ENCODE data around the gene PHLDA2. TPM values are rescaled to one million over a fixed set of nuclear protein-coding genes. Genes with fewer than 3 reads are reported as not detected.
A peak's percentile ranks its signal among the peaks of the same experiment; 100 is the strongest.

The PHLDA2 gene, protein sequence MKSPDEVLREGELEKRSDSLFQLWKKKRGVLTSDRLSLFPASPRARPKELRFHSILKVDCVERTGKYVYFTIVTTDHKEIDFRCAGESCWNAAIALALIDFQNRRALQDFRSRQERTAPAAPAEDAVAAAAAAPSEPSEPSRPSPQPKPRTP
- total RNA-seq (1 to 10 TPM; 2.1 to 2.9 TPM), polyA plus RNA-seq (1.3 TPM)

DNA sequence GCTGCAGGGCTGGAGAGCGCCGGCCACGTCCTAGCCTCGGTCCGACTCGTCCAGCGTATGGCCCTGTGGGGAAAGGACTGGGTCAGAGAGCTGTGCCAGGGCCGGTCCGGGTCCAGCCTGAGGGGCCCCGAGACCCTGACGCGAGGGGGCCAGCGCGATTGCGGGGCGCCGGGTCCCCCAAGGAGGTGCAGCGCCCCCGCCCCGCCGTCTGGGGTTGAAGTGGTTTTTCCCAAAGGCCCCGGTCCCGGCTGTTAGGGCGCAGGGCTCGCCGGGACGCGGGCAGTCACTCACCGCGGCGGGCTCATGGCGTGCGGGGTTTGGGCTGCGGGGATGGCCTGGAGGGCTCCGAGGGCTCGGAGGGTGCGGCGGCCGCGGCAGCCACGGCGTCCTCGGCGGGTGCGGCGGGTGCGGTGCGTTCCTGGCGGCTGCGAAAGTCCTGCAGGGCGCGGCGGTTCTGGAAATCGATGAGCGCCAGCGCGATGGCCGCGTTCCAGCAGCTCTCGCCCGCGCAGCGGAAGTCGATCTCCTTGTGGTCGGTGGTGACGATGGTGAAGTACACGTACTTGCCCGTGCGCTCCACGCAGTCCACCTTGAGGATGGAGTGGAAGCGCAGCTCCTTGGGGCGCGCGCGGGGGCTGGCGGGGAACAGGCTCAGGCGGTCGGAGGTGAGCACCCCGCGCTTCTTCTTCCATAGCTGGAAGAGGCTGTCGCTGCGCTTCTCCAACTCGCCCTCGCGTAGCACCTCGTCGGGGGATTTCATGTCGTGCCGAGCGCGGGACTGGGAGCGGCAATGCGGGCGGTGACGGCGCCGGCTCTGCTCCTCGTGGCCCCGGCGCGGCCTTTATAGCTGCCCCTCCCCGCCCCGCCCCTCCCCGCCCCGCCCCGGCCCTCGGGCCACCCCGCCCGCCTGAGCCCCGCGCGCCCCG is at the start of gene PHLDA2:
PHLDA2 (minus strand) TSS at position 816 of the 926 bp plus-strand sequence; CDS start at position 760, 56 bp downstream.
- peak within 1 kb of the TSS in 6 of 8 donors; percentile 17 to 94 (median 82) for H3K27ac Mint-ChIP-seq
- POLR2A ChIA-PET, result interaction anchor here (0.6 to 1.7 kb wide), 5 partner anchors 36 to 103 kb away, joined by 3 to 4 read pairs (median 3); no protein-coding TSS in a partner anchor
- peaks cover 20 to 40% (median 22%) of the 10 kb centered on the region in 3 donors for H3K4me1 Mint-ChIP-seq
- no peaks in the 10 kb centered on the region for H3K9me3 ChIP-seq (ENCODE audit: low read length)
- H3K27me3 Mint-ChIP-seq, result peaks cover 19 to 21% of the 10 kb centered on the region in 2 donors
- peak; percentile 26 to 76 (median 58) for DNase-seq
- H3K4me1 ChIP-seq (ENCODE audit: insufficient read depth, low read length), result peaks cover 25% of the 10 kb centered on the region
- CTCF ChIA-PET, result interaction anchor here (1.3 to 5.2 kb wide), 11 partner anchors 16 to 397 kb away, joined by 3 to 48 read pairs (median 7); a partner anchor contains a TSS
- H3K9me3 Mint-ChIP-seq, result no peaks in the 10 kb centered on the region
- peaks cover 0 to 1% (median 0%) of the 10 kb centered on the region in 3 donors for H3K36me3 Mint-ChIP-seq
- peaks cover 6% of the 10 kb centered on the region for H3K27me3 ChIP-seq (ENCODE audit: insufficient read depth, low read length, poor library complexity, severe bottlenecking)
- H3K4me3 ChIP-seq (ENCODE audit: low read length), result peak within 1 kb of the TSS; percentile 56
- H3K4me3 Mint-ChIP-seq, result peak within 1 kb of the TSS; percentile 74 to 91 (median 86)
- no peaks in the 10 kb centered on the region for H3K36me3 ChIP-seq (ENCODE audit: insufficient read depth, low read length)
- H3K27ac ChIP-seq (ENCODE audit: low read depth, low read length), result peak within 1 kb of the TSS; percentile 31

GRCh38 chr11:2977113-2977512 is 47.9 kb upstream of the PHLDA2 start:
- H3K4me1 Mint-ChIP-seq, result peaks cover 44 to 69% (median 62%) of the 10 kb centered on the region in 3 donors
- DNase-seq, result no peak
- Histone ChIP-seq H3K36me3 (ENCODE audit: insufficient read depth, low read length) (peaks cover 63% of the 10 kb centered on the region), H3K27me3 (ENCODE audit: insufficient read depth, low read length, poor library complexity, severe bottlenecking) (no peaks in the 10 kb centered on the region), H3K4me3 (ENCODE audit: low read length) (no peak overlapping the region), H3K27ac (ENCODE audit: low read depth, low read length) (no peak overlapping the region), H3K4me1 (ENCODE audit: insufficient read depth, low read length) (peaks cover 20% of the 10 kb centered on the region), H3K9me3 (ENCODE audit: low read length) (no peaks in the 10 kb centered on the region)
- peak overlapping the region in 1 of 8 donors; percentile 14 for H3K27ac Mint-ChIP-seq
- peaks cover 0 to 1% of the 10 kb centered on the region in 2 donors for H3K27me3 Mint-ChIP-seq
- ChIA-PET POLR2A (no interaction called here), CTCF (interaction anchor here (1.3 to 3.3 kb wide), 2 partner anchors 13 to 115 kb away, joined by 5 to 35 read pairs; no protein-coding TSS in a partner anchor)
- no peaks in the 10 kb centered on the region for H3K9me3 Mint-ChIP-seq
- H3K4me3 Mint-ChIP-seq, result no peak overlapping the region
- peaks cover 3 to 77% (median 18%) of the 10 kb centered on the region in 3 donors for H3K36me3 Mint-ChIP-seq

- ChIA-PET POLR2A (interaction anchor here (0.7 to 0.8 kb wide), 2 partner anchors 12 to 16 kb away, joined by 3 read pairs; partner anchors contain the start of gene NAP1L4), CTCF (interaction anchor here (0.8 to 3.3 kb wide), 15 partner anchors 10 to 444 kb away, joined by 3 to 36 read pairs (median 5); no protein-coding TSS in a partner anchor)
- Histone ChIP-seq H3K27ac (ENCODE audit: low read depth, low read length) (no peak overlapping the region), H3K4me1 (ENCODE audit: insufficient read depth, low read length) (peaks cover 16% of the 10 kb centered on the region), H3K27me3 (ENCODE audit: insufficient read depth, low read length, poor library complexity, severe bottlenecking) (no peaks in the 10 kb centered on the region), H3K4me3 (ENCODE audit: low read length) (no peak overlapping the region), H3K9me3 (ENCODE audit: low read length) (no peaks in the 10 kb centered on the region), H3K36me3 (ENCODE audit: insufficient read depth, low read length) (peaks cover 69% of the 10 kb centered on the region)
- H3K27me3 Mint-ChIP-seq, result peaks cover 0 to 1% of the 10 kb centered on the region in 2 donors
- H3K36me3 Mint-ChIP-seq, result peaks cover 3 to 78% (median 17%) of the 10 kb centered on the region in 3 donors
- no peak overlapping the region for H3K4me3 Mint-ChIP-seq
- peaks cover 38 to 62% (median 55%) of the 10 kb centered on the region in 3 donors for H3K4me1 Mint-ChIP-seq
- peak overlapping the region; percentile 3 to 84 (median 42) for H3K27ac Mint-ChIP-seq
- no peaks in the 10 kb centered on the region for H3K9me3 Mint-ChIP-seq
- DNase-seq, result no peak
Measured at GRCh38 chr11:2976294-2977063, 47.3 kb upstream of the PHLDA2 start.

GRCh38 chr11:2975594-2975993 is 46.4 kb upstream of the PHLDA2 start:
- Mint-ChIP-seq H3K36me3 (peaks cover 3 to 86% (median 24%) of the 10 kb centered on the region in 3 donors), H3K27ac (peak overlapping the region in 5 of 8 donors; percentile 17 to 78 (median 66)), H3K4me3 (peak overlapping the region in 1 of 7 donors; percentile 27), H3K4me1 (peaks cover 37 to 60% (median 47%) of the 10 kb centered on the region in 3 donors), H3K9me3 (no peaks in the 10 kb centered on the region), H3K27me3 (peaks cover 0 to 1% of the 10 kb centered on the region in 2 donors)
- DNase-seq, result peak; percentile 20 to 70 (median 43)
- Histone ChIP-seq H3K27me3 (ENCODE audit: insufficient read depth, low read length, poor library complexity, severe bottlenecking) (no peaks in the 10 kb centered on the region), H3K4me3 (ENCODE audit: low read length) (no peak overlapping the region), H3K27ac (ENCODE audit: low read depth, low read length) (no peak overlapping the region), H3K36me3 (ENCODE audit: insufficient read depth, low read length) (peaks cover 76% of the 10 kb centered on the region), H3K9me3 (ENCODE audit: low read length) (no peaks in the 10 kb centered on the region), H3K4me1 (ENCODE audit: insufficient read depth, low read length) (peaks cover 10% of the 10 kb centered on the region)
- ChIA-PET POLR2A (interaction anchor here (1.7 kb wide), 1 partner anchor 13 kb away, joined by 5 read pairs; no protein-coding TSS in a partner anchor), CTCF (interaction anchor here (0.7 to 3.3 kb wide), 20 partner anchors 11 to 443 kb away, joined by 3 to 36 read pairs (median 5); partner anchors contain the start of gene NAP1L4)

GRCh38 chr11:2974272-2974671 is 45.1 kb upstream of the PHLDA2 start:
- DNase-seq, result no peak
- Mint-ChIP-seq H3K4me1 (peaks cover 33 to 56% (median 38%) of the 10 kb centered on the region in 3 donors), H3K27me3 (peaks cover 0 to 1% of the 10 kb centered on the region in 2 donors), H3K4me3 (no peak overlapping the region), H3K36me3 (peaks cover 7 to 96% (median 29%) of the 10 kb centered on the region in 3 donors), H3K27ac (peak overlapping the region in 4 of 8 donors; percentile 2 to 64 (median 32)), H3K9me3 (no peaks in the 10 kb centered on the region)
- Histone ChIP-seq H3K9me3 (ENCODE audit: low read length) (no peaks in the 10 kb centered on the region), H3K4me3 (ENCODE audit: low read length) (no peak overlapping the region), H3K4me1 (ENCODE audit: insufficient read depth, low read length) (peaks cover 3% of the 10 kb centered on the region), H3K36me3 (ENCODE audit: insufficient read depth, low read length) (peaks cover 89% of the 10 kb centered on the region), H3K27me3 (ENCODE audit: insufficient read depth, low read length, poor library complexity, severe bottlenecking) (no peaks in the 10 kb centered on the region), H3K27ac (ENCODE audit: low read depth, low read length) (no peak overlapping the region)
- ChIA-PET CTCF (interaction anchor here (1.1 to 3.3 kb wide), 7 partner anchors 12 to 118 kb away, joined by 4 to 36 read pairs (median 17); no protein-coding TSS in a partner anchor), POLR2A (interaction anchor here (1.7 kb wide), 1 partner anchor 14 kb away, joined by 5 read pairs; no protein-coding TSS in a partner anchor)

- Histone ChIP-seq H3K36me3 (ENCODE audit: insufficient read depth, low read length) (peaks cover 92% of the 10 kb centered on the region), H3K4me3 (ENCODE audit: low read length) (no peak overlapping the region), H3K27me3 (ENCODE audit: insufficient read depth, low read length, poor library complexity, severe bottlenecking) (no peaks in the 10 kb centered on the region), H3K4me1 (ENCODE audit: insufficient read depth, low read length) (no peaks in the 10 kb centered on the region), H3K9me3 (ENCODE audit: low read length) (no peaks in the 10 kb centered on the region), H3K27ac (ENCODE audit: low read depth, low read length) (no peak overlapping the region)
- POLR2A ChIA-PET, result no interaction called here
- Mint-ChIP-seq H3K27me3 (no peaks in the 10 kb centered on the region), H3K36me3 (peaks cover 23 to 98% (median 44%) of the 10 kb centered on the region in 3 donors), H3K4me3 (no peak overlapping the region), H3K9me3 (no peaks in the 10 kb centered on the region), H3K4me1 (peaks cover 16 to 45% (median 22%) of the 10 kb centered on the region in 3 donors), H3K27ac (no peak overlapping the region)
- CTCF ChIA-PET, result interaction anchor here (1.5 to 1.6 kb wide), 3 partner anchors 14 to 435 kb away, joined by 3 to 4 read pairs (median 3); no protein-coding TSS in a partner anchor
- no peak for DNase-seq
Measured at GRCh38 chr11:2968341-2968900, 39.2 kb upstream of the PHLDA2 start.

DNA sequence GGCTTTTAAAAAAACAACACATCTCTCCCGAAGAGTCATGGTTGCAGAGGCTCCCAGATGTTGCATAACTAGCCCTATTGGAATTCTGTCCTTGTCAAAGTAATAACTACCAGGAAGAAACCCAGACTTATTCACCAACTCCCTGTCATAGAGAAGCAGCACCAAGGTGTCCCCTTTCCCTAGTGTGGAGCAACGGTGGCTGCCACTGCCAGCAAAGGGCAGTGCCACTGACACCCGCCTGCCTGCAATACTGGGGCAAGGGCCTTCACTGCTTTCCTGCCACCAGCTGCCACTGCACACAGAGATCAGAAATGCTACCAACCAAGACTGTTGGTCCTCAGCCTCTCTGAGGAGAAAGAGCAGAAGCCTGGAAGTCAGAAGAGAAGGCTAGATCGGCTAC is 35.6 kb upstream of the PHLDA2 start:
- Mint-ChIP-seq H3K4me1 (peaks cover 20 to 49% (median 47%) of the 10 kb centered on the region in 3 donors), H3K4me3 (no peak overlapping the region), H3K9me3 (no peaks in the 10 kb centered on the region), H3K27ac (peak overlapping the region in 2 of 8 donors; percentile 27 to 54), H3K27me3 (no peaks in the 10 kb centered on the region), H3K36me3 (peaks cover 20 to 96% (median 46%) of the 10 kb centered on the region in 3 donors)
- ChIA-PET CTCF (no interaction called here), POLR2A (no interaction called here)
- no peak for DNase-seq
- no peak overlapping the region for H3K4me3 ChIP-seq (ENCODE audit: low read length)
- H3K4me1 ChIP-seq (ENCODE audit: insufficient read depth, low read length), result no peaks in the 10 kb centered on the region
- H3K27me3 ChIP-seq (ENCODE audit: insufficient read depth, low read length, poor library complexity, severe bottlenecking), result no peaks in the 10 kb centered on the region
- H3K9me3 ChIP-seq (ENCODE audit: low read length), result no peaks in the 10 kb centered on the region
- H3K27ac ChIP-seq (ENCODE audit: low read depth, low read length), result no peak overlapping the region
- H3K36me3 ChIP-seq (ENCODE audit: insufficient read depth, low read length), result peaks cover 80% of the 10 kb centered on the region
